Mesothelial cell of epicardium (in vitro differentiated cells): ENCODE measurements around the gene SH2D7. TPM values are rescaled to one million over a fixed set of nuclear protein-coding genes. Genes with fewer than 3 reads are reported as not detected.
A peak's percentile ranks its signal among the peaks of the same experiment; 100 is the strongest.
"Not testable (repeated sequence)": the region's sequence is repeated elsewhere in the genome, so short reads cannot be mapped to it uniquely, and the experiment has no call there.

Experiments used
- DNase-seq, 2 experiments: peaks; one replicate each; pipeline ENCODE4 v3.0.0; 2021; ENCODE audit warnings: low spot score in 2 of 2; ENCODE audit not compliant: unreplicated experiment in 2 of 2
- H3K27ac Mint-ChIP-seq: 2 replicates; pipeline ENCODE4 v1.8.0; 2021; ENCODE audit warnings: mixed read lengths
- H3K27me3 Mint-ChIP-seq: 2 replicates; pipeline ENCODE4 v1.8.0; 2021; ENCODE audit warnings: low read depth, mixed read lengths
- H3K36me3 Mint-ChIP-seq: 2 replicates; pipeline ENCODE4 v1.8.0; 2021; ENCODE audit warnings: mixed read lengths
- H3K4me1 Mint-ChIP-seq: 2 replicates; pipeline ENCODE4 v1.8.0; 2021; ENCODE audit warnings: mixed read lengths
- H3K4me3 Mint-ChIP-seq: 2 replicates; pipeline ENCODE4 v1.8.0; 2021; ENCODE audit warnings: mild to moderate bottlenecking, moderate library complexity, mixed read lengths
- H3K9me3 Mint-ChIP-seq: 2 replicates; pipeline ENCODE4 v1.8.0; 2021; ENCODE audit warnings: mixed read lengths
- CTCF ChIP-seq: fragments of 200-600 bp; sonication (generic); IDR thresholded peaks from one replicate; pipeline ENCODE4 v1.5.0; 2021; ENCODE audit warnings: antibody characterized with exemption; ENCODE audit not compliant: unreplicated experiment
- total RNA-seq: library from RNA; stranded (reverse); gene quantifications from 3 replicates; pipeline ENCODE4 v1.2.1, GENCODE V29; 2021

The SH2D7 gene
- total RNA-seq, 1 donor from 2014 or later: not detected

GRCh38 chr15:78149068-78149804 lies 56.9 kb downstream of the SH2D7 start, which contains the start of gene IDH3A:
TSS of gene IDH3A (plus strand) at chr15:78149362. CDS start at chr15:78149404, 42 bp downstream.
- TF ChIP-seq CTCF: no peak
- no peaks in the 10 kb centered on the region for H3K27me3 Mint-ChIP-seq
- H3K4me1 Mint-ChIP-seq: peaks cover 20% of the 10 kb centered on the region
- H3K9me3 Mint-ChIP-seq: no peaks in the 10 kb centered on the region
- DNase-seq: peak; percentile 100
- H3K4me3 Mint-ChIP-seq: peak within 1 kb of the TSS; percentile 95
- peak within 1 kb of the TSS; percentile 96 for H3K27ac Mint-ChIP-seq
- H3K36me3 Mint-ChIP-seq: no peaks in the 10 kb centered on the region

- DNase-seq: peak in 1 of 2 experiments; percentile 53
- H3K4me3 Mint-ChIP-seq: peak overlapping the region; percentile 86
- peak overlapping the region; percentile 85 for H3K27ac Mint-ChIP-seq
- H3K9me3 Mint-ChIP-seq: no peaks in the 10 kb centered on the region
- H3K27me3 Mint-ChIP-seq: no peaks in the 10 kb centered on the region
- TF ChIP-seq CTCF: no peak
- peaks cover 20% of the 10 kb centered on the region for H3K4me1 Mint-ChIP-seq
- H3K36me3 Mint-ChIP-seq: no peaks in the 10 kb centered on the region
Measured at GRCh38 chr15:78149805-78150751, 57.7 kb downstream of the SH2D7 start.

- H3K36me3 Mint-ChIP-seq, DNase-seq, H3K27ac Mint-ChIP-seq, H3K9me3 Mint-ChIP-seq, H3K27me3 Mint-ChIP-seq, H3K4me3 Mint-ChIP-seq: not testable (repeated sequence)
- peaks cover 23% of the 10 kb centered on the region for H3K4me1 Mint-ChIP-seq
Measured at GRCh38 chr15:78151075-78151474, 58.7 kb downstream of the SH2D7 start.

Other genes with a start within 250 kb of the SH2D7 start
- gene TBC1D2B, start 14.8 kb upstream of the SH2D7 start, total RNA-seq: 33.8 to 39.8 TPM (median 38.5 TPM) in 3 replicates
- gene CIB2, start 38.9 kb downstream of the SH2D7 start, total RNA-seq: 25.5 to 27.6 TPM (median 26.2 TPM) in 3 replicates
- 27.9 to 33.8 TPM (median 28.9 TPM) in 3 replicates for gene IDH3A, start 56.8 kb downstream of the SH2D7 start, total RNA-seq
- gene ACSBG1, start 142.0 kb downstream of the SH2D7 start, total RNA-seq: 0.57 to 1.2 TPM (median 0.73 TPM) in 3 replicates
- gene DNAJA4, start 172.0 kb downstream of the SH2D7 start, total RNA-seq: 0.13 to 0.18 TPM in 2 of 3 replicates, not detected in the other
- gene SKIC8, start 207.0 kb downstream of the SH2D7 start, total RNA-seq: 51.2 to 55.1 TPM (median 54.8 TPM) in 3 replicates
- 144 to 156 TPM (median 155 TPM) in 3 replicates for gene CRABP1, start 247.8 kb downstream of the SH2D7 start, total RNA-seq